Astrocyte (in vitro differentiated cells and primary cell): Measurements from ENCODE around the gene LZTS3. TPM values are rescaled to one million over a fixed set of nuclear protein-coding genes. Genes with fewer than 3 reads are reported as not detected.

Source experiments
- DNase-seq: peaks from one replicate; pipeline ENCODE4 v3.0.0-alpha.2; 2010; ENCODE audit warnings: low read depth
- FAIRE-seq: peaks from 2 replicates; lab custom pipeline; 2011; peaks lifted over from hg19 to GRCh38; lab: Jason Lieb, UNC
- H2AFZ ChIP-seq: 2 replicates; pipeline ENCODE4 v1.6.0; 2012; ENCODE audit warnings: low read depth, low read length, inconsistent platforms
- H3K27ac ChIP-seq: 2 replicates; pipeline ENCODE4 v1.5.1; 2011; ENCODE audit warnings: low read depth, low read length, inconsistent platforms
- H3K27me3 ChIP-seq: 2 replicates; pipeline ENCODE4 v1.6.0; 2011; ENCODE audit warnings: low read length, inconsistent platforms; ENCODE audit not compliant: insufficient read depth
- H3K36me3 ChIP-seq: 2 replicates; pipeline ENCODE4 v1.5.1; 2011; ENCODE audit warnings: low read length, inconsistent platforms; ENCODE audit not compliant: insufficient read depth
- H3K4me1 ChIP-seq: 2 replicates; pipeline ENCODE4 v1.5.1; 2011; ENCODE audit warnings: low read length, inconsistent platforms; ENCODE audit not compliant: insufficient read depth
- H3K4me2 ChIP-seq: 2 replicates; pipeline ENCODE4 v1.6.0; 2012; ENCODE audit warnings: low read length, inconsistent platforms
- H3K4me3 ChIP-seq: 2 replicates; pipeline ENCODE4 v1.5.1; 2011; ENCODE audit warnings: low read depth, mild to moderate bottlenecking, low read length, inconsistent platforms; ENCODE audit not compliant: insufficient read depth
- H3K79me2 ChIP-seq: 2 replicates; pipeline ENCODE4 v1.6.0; 2012; ENCODE audit warnings: mild to moderate bottlenecking, low read length, inconsistent platforms; ENCODE audit not compliant: insufficient read depth
- H3K9ac ChIP-seq: 2 replicates; pipeline ENCODE4 v1.6.0; 2012; ENCODE audit warnings: mild to moderate bottlenecking, low read length, inconsistent platforms
- H3K9me3 ChIP-seq: 2 replicates; pipeline ENCODE4 v1.5.1; 2012; ENCODE audit warnings: low read depth, mild to moderate bottlenecking, low read length, inconsistent platforms; ENCODE audit not compliant: insufficient read depth
- H4K20me1 ChIP-seq: 2 replicates; pipeline ENCODE4 v1.6.0; 2012; ENCODE audit warnings: low read length, inconsistent platforms; ENCODE audit not compliant: insufficient read depth
- H3K27ac Mint-ChIP-seq: one replicate; pipeline ENCODE4 v1.8.0; 2021; ENCODE audit warnings: mild to moderate bottlenecking, mixed read lengths; ENCODE audit not compliant: unreplicated experiment
- H3K27me3 Mint-ChIP-seq: one replicate; pipeline ENCODE4 v1.8.0; 2021; ENCODE audit warnings: low read depth, mixed read lengths; ENCODE audit not compliant: unreplicated experiment
- H3K36me3 Mint-ChIP-seq: one replicate; pipeline ENCODE4 v1.8.0; 2021; ENCODE audit warnings: low read depth, mixed read lengths; ENCODE audit not compliant: unreplicated experiment
- H3K4me1 Mint-ChIP-seq: one replicate; pipeline ENCODE4 v1.8.0; 2021; ENCODE audit warnings: low read depth, mixed read lengths; ENCODE audit not compliant: unreplicated experiment
- H3K4me3 Mint-ChIP-seq: one replicate; pipeline ENCODE4 v1.8.0; 2021; ENCODE audit warnings: mild to moderate bottlenecking, moderate library complexity, mixed read lengths; ENCODE audit not compliant: unreplicated experiment
- H3K9me3 Mint-ChIP-seq: one replicate; pipeline ENCODE4 v1.8.0; 2021; ENCODE audit warnings: mild to moderate bottlenecking, mixed read lengths; ENCODE audit not compliant: unreplicated experiment
- EZH2 ChIP-seq: IDR thresholded peaks from 2 replicates; pipeline ENCODE4 v1.6.1; 2012; ENCODE audit warnings: mild to moderate bottlenecking, low read length, inconsistent platforms; ENCODE audit not compliant: insufficient read depth
- total RNA-seq: library from RNA; stranded (reverse); gene quantifications from 2 replicates; pipeline ENCODE4 v1.2.1, GENCODE V29; 2021
- TF ChIP-seq, protein P1 (sequence below): IDR thresholded peaks from 2 replicates; pipeline ENCODE4 v1.5.1; 2011; ENCODE audit warnings: low read depth, mild to moderate bottlenecking, inconsistent platforms, low read length, moderate library complexity; ENCODE audit not compliant: insufficient read depth

Gene LZTS3
- total RNA-seq, 1 donor from 2014 or later, result 12.6 TPM

DNA sequence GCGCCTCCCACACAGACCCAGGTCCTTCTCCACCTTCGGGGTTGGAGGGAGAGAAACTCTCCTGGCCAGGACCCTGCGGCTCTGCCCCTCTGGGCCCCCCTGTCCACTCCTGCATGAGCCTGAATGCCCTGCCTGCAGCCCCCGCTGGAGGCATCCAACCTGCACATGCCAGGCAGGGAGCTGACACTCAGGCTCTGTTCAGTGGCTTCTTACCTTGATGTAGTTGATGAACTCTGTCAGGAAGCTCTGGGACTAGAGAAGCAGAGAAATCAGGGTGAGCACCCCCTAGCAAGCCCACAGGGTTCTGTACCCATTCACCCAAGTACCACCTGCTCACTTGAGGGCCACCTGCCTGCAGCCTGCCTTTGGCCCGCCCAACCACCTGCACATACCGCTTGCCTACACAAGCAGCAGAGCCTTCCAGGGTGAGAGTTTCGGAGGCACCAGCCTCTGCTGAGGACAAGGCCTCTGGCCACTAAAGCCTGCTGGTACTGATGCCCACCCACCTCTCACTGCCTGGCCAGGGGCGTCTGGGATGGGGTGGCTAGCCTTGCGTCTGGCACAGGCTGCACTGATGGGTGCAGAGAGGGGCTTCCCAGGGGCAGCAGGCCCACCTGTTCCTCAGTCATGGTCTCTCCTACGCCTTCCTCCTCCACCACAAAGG, 21.4 kb upstream of the LZTS3 start:
- Histone ChIP-seq H3K36me3 (peaks cover 22% of the 10 kb centered on the region), H3K27ac (no peak overlapping the region)
- FAIRE-seq, result no peak

DNA sequence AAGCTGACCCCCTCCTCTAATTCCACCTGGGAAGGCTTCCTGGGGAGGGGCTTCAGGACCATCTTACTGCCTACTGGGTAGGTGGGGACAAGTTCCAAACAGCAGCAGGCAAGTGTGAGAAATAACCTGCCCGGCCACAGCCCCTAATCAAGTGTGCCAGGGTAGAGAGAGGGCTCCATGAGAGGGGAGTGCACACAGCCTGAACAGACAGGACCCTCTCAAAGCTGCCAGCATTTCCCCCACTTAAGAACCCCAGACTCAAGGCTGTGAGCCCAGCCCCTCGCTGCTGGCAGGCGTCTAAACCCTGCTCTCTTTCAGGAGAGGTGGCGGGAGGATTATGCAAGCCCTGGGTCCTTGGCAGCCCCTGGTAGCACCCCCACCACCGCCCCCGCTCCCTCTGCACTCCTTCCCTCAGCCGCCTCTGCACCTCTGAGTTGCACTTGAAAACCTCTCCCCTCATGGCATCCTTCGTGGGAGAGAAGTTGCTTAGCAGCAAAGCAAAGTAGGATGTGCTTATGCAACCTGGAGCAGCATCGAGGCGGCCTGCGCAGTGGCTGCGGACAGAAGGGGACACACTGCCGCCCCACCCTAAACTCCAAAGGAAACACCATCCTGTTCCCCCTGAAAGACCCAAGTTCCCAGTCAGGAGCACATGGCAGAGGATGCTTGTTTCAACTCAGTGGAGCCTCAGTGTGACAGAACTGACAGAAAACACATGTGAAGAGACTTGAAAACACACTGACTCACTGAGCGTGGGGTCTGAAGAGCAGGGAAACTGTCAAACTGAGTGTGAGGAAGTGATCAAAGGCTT, 20.7 kb upstream of the LZTS3 start:
- peaks cover 24% of the 10 kb centered on the region for H3K36me3 ChIP-seq
- H3K36me3 Mint-ChIP-seq, result peaks cover 40% of the 10 kb centered on the region

More for the DNA sequence above, 21.4 kb upstream of the LZTS3 start:
- Mint-ChIP-seq H3K27me3 (no peaks in the 10 kb centered on the region), H3K9me3 (no peaks in the 10 kb centered on the region), H3K27ac (no peak overlapping the region), H3K4me3 (no peak overlapping the region), H3K4me1 (no peaks in the 10 kb centered on the region), H3K36me3 (peaks cover 44% of the 10 kb centered on the region)
- H3K79me2 ChIP-seq, result no peaks in the 10 kb centered on the region
- no peaks in the 10 kb centered on the region for H3K4me1 ChIP-seq
- H3K4me2 ChIP-seq, result no peak overlapping the region
- no peak overlapping the region for H3K9ac ChIP-seq
- no peaks in the 10 kb centered on the region for H3K9me3 ChIP-seq
- no peak for TF ChIP-seq EZH2
- TF ChIP-seq, protein P1, sequence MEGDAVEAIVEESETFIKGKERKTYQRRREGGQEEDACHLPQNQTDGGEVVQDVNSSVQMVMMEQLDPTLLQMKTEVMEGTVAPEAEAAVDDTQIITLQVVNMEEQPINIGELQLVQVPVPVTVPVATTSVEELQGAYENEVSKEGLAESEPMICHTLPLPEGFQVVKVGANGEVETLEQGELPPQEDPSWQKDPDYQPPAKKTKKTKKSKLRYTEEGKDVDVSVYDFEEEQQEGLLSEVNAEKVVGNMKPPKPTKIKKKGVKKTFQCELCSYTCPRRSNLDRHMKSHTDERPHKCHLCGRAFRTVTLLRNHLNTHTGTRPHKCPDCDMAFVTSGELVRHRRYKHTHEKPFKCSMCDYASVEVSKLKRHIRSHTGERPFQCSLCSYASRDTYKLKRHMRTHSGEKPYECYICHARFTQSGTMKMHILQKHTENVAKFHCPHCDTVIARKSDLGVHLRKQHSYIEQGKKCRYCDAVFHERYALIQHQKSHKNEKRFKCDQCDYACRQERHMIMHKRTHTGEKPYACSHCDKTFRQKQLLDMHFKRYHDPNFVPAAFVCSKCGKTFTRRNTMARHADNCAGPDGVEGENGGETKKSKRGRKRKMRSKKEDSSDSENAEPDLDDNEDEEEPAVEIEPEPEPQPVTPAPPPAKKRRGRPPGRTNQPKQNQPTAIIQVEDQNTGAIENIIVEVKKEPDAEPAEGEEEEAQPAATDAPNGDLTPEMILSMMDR, result no peak
- H3K27me3 ChIP-seq, result no peaks in the 10 kb centered on the region
- no peak overlapping the region for H2AFZ ChIP-seq
- peaks cover 7% of the 10 kb centered on the region for H4K20me1 ChIP-seq
- DNase-seq, result no peak
- H3K4me3 ChIP-seq, result no peak overlapping the region

More for the DNA sequence above, 20.7 kb upstream of the LZTS3 start:
- H3K4me1 ChIP-seq, result no peaks in the 10 kb centered on the region
- H3K27me3 ChIP-seq, result no peaks in the 10 kb centered on the region
- Mint-ChIP-seq H3K9me3 (no peaks in the 10 kb centered on the region), H3K4me3 (no peak overlapping the region), H3K27me3 (no peaks in the 10 kb centered on the region), H3K4me1 (no peaks in the 10 kb centered on the region), H3K27ac (no peak overlapping the region)
- FAIRE-seq (no peak), DNase-seq (no peak)
- no peak for TF ChIP-seq EZH2
- TF ChIP-seq, protein P1, result no peak
- H4K20me1 ChIP-seq, result peaks cover 7% of the 10 kb centered on the region
- no peaks in the 10 kb centered on the region for H3K79me2 ChIP-seq
- H3K9ac ChIP-seq, result no peak overlapping the region
- no peak overlapping the region for H2AFZ ChIP-seq
- no peak overlapping the region for H3K4me2 ChIP-seq
- no peak overlapping the region for H3K27ac ChIP-seq
- no peak overlapping the region for H3K4me3 ChIP-seq
- no peaks in the 10 kb centered on the region for H3K9me3 ChIP-seq
